OCI-LY1 (cell line): Measurements from ENCODE around the gene ACAD8.

Experiments used
- H2AFZ ChIP-seq: fragments of 200-600 bp; sonication (generic), shearing (Covaris generic); 2 replicates; pipeline ENCODE4 v1.6.0; 2014; ENCODE audit warnings: antibody characterized with exemption, mild to moderate bottlenecking, low read length
- H3F3A ChIP-seq: fragments of 200-600 bp; sonication (generic), shearing (Covaris generic); 2 replicates; pipeline ENCODE4 v1.6.0; 2014; ENCODE audit warnings: mild to moderate bottlenecking, antibody characterized with exemption, low read length, moderate library complexity; ENCODE audit not compliant: insufficient read depth
- H3K27ac ChIP-seq: fragments of 200-600 bp; sonication (generic); 2 replicates; pipeline ENCODE4 v1.5.1; 2014; ENCODE audit warnings: low read length, mixed run types, mild to moderate bottlenecking, low read depth; ENCODE audit not compliant: poor library complexity, severe bottlenecking
- H3K27me3 ChIP-seq: fragments of 200-600 bp; sonication (generic); 2 replicates; pipeline ENCODE4 v1.6.0; 2014; ENCODE audit warnings: antibody characterized with exemption, mild to moderate bottlenecking, low read length, moderate library complexity; ENCODE audit not compliant: insufficient read depth
- H3K36me3 ChIP-seq: fragments of 200-600 bp; sonication (generic); 2 replicates; pipeline ENCODE4 v1.6.1; 2014; ENCODE audit warnings: mild to moderate bottlenecking, antibody characterized with exemption, low read length, moderate library complexity, mixed read lengths; ENCODE audit not compliant: insufficient read depth
- H3K4me1 ChIP-seq: fragments of 200-600 bp; sonication (generic); 2 replicates; pipeline ENCODE4 v1.5.1; 2014; ENCODE audit warnings: mild to moderate bottlenecking, low read length, moderate library complexity; ENCODE audit not compliant: insufficient read depth, severe bottlenecking
- H3K4me2 ChIP-seq: fragments of 200-600 bp; sonication (generic), shearing (Covaris generic); 2 replicates; pipeline ENCODE4 v1.6.1; 2014; ENCODE audit warnings: low read length
- H3K4me3 ChIP-seq: fragments of 200-600 bp; sonication (generic); 2 replicates; pipeline ENCODE4 v1.5.1; 2014; ENCODE audit warnings: low read length, low read depth, mild to moderate bottlenecking, mixed read lengths; ENCODE audit not compliant: poor library complexity, severe bottlenecking
- H3K79me2 ChIP-seq: fragments of 200-600 bp; shearing (Covaris generic); 2 replicates; pipeline ENCODE4 v1.6.1; 2016; ENCODE audit warnings: mixed run types, low read length, mixed read lengths; ENCODE audit not compliant: insufficient read depth
- H3K9ac ChIP-seq: fragments of 200-600 bp; sonication (generic), shearing (Covaris generic); 2 replicates; pipeline ENCODE4 v1.6.1; 2014; ENCODE audit warnings: mild to moderate bottlenecking, low read length, mixed read lengths
- H3K9me2 ChIP-seq: fragments of 200-600 bp; sonication (generic), shearing (Covaris generic); 2 replicates; pipeline ENCODE4 v1.6.1; 2014; ENCODE audit warnings: low read depth, mild to moderate bottlenecking, low read length, mixed read lengths
- H3K9me3 ChIP-seq: fragments of 200-600 bp; shearing (Covaris generic); 2 replicates; pipeline ENCODE4 v1.6.1; 2014; ENCODE audit warnings: low read length, mixed read lengths
- H4K20me1 ChIP-seq: fragments of 200-600 bp; sonication (generic), shearing (Covaris generic); 2 replicates; pipeline ENCODE4 v1.6.0; 2016; ENCODE audit warnings: mild to moderate bottlenecking, low read length; ENCODE audit not compliant: insufficient read depth
- EZH2 ChIP-seq: fragments of 200-600 bp; sonication (generic), shearing (Covaris generic); IDR thresholded peaks from 2 replicates; pipeline ENCODE4 v1.8.0; 2017; ENCODE audit warnings: borderline replicate concordance, mixed run types, mild to moderate bottlenecking, antibody characterized with exemption, low read length, moderate library complexity, mixed read lengths
- TF ChIP-seq, protein P1 (sequence below): fragments of 200-600 bp; sonication (generic), shearing (Covaris generic); IDR thresholded peaks from 2 replicates; pipeline ENCODE4 v1.5.1; 2017; ENCODE audit warnings: mild to moderate bottlenecking, antibody characterized with exemption, low read length, moderate library complexity, mixed read lengths

The ACAD8 gene

DNA sequence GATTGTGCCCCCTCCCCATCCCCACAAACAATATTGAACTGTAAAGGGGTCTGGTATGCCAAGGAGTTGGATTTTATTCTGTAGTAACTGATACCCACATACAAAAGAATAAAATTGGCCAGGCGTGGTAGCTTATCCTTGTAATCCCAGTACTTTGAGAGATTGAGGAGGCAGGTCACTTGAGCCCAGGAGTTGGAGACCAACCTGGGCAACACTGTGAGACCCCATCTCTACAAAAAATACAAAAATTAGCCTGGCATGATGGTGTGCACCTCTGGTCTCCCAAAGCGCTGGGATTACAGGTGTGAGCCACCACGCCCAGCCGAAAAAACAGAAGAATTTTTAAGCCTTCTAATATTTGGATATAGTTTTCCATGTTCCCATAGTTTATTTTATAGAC is 18.6 kb downstream of the ACAD8 start:
- no peak for TF ChIP-seq EZH2
- TF ChIP-seq, protein P1, sequence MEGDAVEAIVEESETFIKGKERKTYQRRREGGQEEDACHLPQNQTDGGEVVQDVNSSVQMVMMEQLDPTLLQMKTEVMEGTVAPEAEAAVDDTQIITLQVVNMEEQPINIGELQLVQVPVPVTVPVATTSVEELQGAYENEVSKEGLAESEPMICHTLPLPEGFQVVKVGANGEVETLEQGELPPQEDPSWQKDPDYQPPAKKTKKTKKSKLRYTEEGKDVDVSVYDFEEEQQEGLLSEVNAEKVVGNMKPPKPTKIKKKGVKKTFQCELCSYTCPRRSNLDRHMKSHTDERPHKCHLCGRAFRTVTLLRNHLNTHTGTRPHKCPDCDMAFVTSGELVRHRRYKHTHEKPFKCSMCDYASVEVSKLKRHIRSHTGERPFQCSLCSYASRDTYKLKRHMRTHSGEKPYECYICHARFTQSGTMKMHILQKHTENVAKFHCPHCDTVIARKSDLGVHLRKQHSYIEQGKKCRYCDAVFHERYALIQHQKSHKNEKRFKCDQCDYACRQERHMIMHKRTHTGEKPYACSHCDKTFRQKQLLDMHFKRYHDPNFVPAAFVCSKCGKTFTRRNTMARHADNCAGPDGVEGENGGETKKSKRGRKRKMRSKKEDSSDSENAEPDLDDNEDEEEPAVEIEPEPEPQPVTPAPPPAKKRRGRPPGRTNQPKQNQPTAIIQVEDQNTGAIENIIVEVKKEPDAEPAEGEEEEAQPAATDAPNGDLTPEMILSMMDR, result no peak
- Histone ChIP-seq H3K9me2 (no peaks in the 10 kb centered on the region), H4K20me1 (no peaks in the 10 kb centered on the region), H3K4me1 (no peaks in the 10 kb centered on the region), H3K27me3 (no peaks in the 10 kb centered on the region), H3K79me2 (no peaks in the 10 kb centered on the region), H3K27ac (no peak overlapping the region), H3K36me3 (no peaks in the 10 kb centered on the region), H3K4me3 (no peak overlapping the region), H3K9me3 (no peaks in the 10 kb centered on the region), H2AFZ (no peak overlapping the region), H3F3A (no peaks in the 10 kb centered on the region), H3K9ac (no peak overlapping the region), H3K4me2 (no peak overlapping the region)

DNA sequence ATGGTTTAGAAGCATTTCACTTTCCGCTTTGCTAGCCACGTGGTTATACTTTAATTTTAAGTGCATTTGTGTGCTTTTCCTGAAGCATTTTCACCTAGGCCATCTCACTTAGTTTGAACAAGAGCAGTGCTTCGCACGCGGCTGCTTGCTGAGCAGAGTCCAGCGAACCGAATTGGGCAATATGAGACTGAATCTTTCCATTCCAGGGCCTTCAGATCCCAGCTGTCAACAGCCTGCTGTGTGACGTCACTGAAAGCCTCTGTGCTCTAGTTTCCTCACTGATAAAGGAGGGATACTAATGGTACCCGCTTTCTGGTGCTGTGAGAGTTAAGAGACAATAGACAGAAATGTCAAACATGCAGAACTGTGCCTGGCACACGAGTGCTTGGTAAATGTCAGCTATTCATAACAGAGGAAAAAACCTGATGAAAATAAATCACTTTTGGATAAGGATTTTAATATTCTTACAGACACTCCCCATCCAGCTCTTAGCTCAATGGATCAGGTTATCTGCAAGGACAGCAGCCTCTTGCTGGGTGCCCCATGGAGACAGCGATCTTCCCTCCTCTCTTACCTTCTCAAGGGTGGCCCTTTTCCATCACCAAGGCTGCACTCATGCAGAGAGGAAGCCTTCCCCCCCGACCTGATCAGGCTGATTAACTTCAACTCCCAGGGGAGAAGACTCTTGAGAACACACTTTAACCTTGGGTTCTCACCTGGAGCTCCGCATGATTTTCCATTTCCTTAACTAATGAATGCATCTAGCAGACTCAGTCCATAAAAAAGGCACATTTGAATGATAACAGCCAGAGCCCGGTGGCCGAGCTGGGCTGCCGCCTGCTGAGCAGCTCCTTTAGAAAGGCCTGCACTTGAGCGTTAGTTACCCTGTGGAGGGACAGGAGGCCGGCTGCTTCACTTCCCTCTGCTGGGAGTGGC is 19.3 kb downstream of the ACAD8 start:
- H3K27ac ChIP-seq, result no peak overlapping the region
- H3K4me2 ChIP-seq, result no peak overlapping the region
- no peaks in the 10 kb centered on the region for H3K9me3 ChIP-seq
- no peaks in the 10 kb centered on the region for H4K20me1 ChIP-seq
- H3K9ac ChIP-seq, result no peak overlapping the region
- no peaks in the 10 kb centered on the region for H3K36me3 ChIP-seq
- no peak overlapping the region for H2AFZ ChIP-seq
- H3K4me3 ChIP-seq, result no peak overlapping the region
- no peaks in the 10 kb centered on the region for H3K79me2 ChIP-seq
- TF ChIP-seq, protein P1, result no peak
- no peak for TF ChIP-seq EZH2
- H3K9me2 ChIP-seq, result no peaks in the 10 kb centered on the region
- H3K27me3 ChIP-seq, result no peaks in the 10 kb centered on the region
- no peaks in the 10 kb centered on the region for H3F3A ChIP-seq
- H3K4me1 ChIP-seq, result no peaks in the 10 kb centered on the region

DNA sequence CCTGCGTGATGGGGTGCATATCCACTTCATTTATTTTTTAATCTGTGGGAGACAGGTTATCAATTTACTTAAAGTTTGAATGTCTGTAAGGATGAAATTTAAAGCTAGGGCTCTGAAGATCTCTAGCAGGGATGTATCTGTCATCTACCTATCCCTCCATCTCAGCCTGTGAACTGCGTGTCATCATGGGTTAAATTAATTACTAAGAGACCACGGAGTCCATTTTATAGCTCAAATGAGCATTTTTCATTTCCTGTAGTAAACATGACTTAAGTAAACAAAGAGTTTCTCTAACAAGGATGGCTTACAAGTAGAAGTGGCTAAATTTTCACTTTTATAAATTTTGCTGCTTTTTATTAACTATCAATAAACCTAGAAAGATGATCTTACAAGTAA is 19.9 kb downstream of the ACAD8 start:
- Histone ChIP-seq H3K9ac (no peak overlapping the region), H3K36me3 (no peaks in the 10 kb centered on the region), H2AFZ (no peak overlapping the region), H3K9me3 (no peaks in the 10 kb centered on the region), H3K27me3 (no peaks in the 10 kb centered on the region), H3K4me1 (no peaks in the 10 kb centered on the region), H3K9me2 (no peaks in the 10 kb centered on the region), H3K79me2 (no peaks in the 10 kb centered on the region), H3F3A (no peaks in the 10 kb centered on the region), H4K20me1 (no peaks in the 10 kb centered on the region), H3K4me2 (no peak overlapping the region), H3K27ac (no peak overlapping the region), H3K4me3 (no peak overlapping the region)
- TF ChIP-seq, protein P1, result no peak
- TF ChIP-seq EZH2, result no peak
